HG03571 (cell line): ENCODE measurements around the gene PHOX2A.
"Not testable (repeated sequence)": the region's sequence is repeated elsewhere in the genome, so short reads cannot be mapped to it uniquely, and the experiment has no call there.

Experiments used
- ATAC-seq: cut with Tn5 transposase; IDR thresholded peaks from one replicate; pipeline ENCODE4 v1.9.1; 2021; ENCODE audit not compliant: unreplicated experiment

The PHOX2A gene

DNA sequence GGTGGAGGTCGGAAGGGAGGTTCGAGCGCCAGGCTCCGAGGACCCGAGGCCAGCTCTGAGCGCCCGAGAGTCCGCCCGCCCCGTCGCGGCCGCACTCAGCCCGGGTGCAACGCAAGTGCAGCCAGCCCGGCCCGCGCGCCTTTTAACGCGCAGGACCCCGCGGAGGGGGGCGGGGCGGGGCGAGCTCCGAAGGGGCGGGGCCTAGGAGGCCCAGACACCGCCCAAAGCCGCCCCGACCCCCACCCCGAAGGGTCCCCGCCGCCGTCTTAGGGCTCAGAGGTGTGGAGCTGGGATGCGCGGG lies at the start of gene PHOX2A:
PHOX2A (minus strand) TSS at position 117 of the 301 bp plus-strand sequence. CDS start 172 bp downstream, outside the sequence.
- no peak for ATAC-seq

DNA sequence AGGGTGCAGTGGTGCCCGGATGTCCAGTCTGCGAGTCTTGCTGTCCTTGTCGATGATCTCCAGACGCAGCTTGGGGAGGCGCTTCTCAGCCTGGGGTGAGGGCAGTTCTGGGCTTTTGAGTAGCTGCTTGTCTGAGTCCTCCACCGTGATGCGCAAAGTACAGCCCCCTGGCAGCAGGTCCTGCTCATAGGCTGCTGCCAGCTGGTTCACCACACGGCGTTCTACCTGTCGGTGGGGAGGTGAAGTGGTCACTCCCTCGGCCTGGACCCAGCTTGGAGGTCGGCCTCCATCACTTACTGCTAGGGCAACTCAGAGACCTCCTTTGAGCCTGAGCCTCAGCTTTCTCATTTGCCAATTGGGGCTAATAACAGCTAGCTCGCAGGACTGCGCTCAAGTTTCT lies 49.4 kb upstream of the PHOX2A start:
- no peak for ATAC-seq

DNA sequence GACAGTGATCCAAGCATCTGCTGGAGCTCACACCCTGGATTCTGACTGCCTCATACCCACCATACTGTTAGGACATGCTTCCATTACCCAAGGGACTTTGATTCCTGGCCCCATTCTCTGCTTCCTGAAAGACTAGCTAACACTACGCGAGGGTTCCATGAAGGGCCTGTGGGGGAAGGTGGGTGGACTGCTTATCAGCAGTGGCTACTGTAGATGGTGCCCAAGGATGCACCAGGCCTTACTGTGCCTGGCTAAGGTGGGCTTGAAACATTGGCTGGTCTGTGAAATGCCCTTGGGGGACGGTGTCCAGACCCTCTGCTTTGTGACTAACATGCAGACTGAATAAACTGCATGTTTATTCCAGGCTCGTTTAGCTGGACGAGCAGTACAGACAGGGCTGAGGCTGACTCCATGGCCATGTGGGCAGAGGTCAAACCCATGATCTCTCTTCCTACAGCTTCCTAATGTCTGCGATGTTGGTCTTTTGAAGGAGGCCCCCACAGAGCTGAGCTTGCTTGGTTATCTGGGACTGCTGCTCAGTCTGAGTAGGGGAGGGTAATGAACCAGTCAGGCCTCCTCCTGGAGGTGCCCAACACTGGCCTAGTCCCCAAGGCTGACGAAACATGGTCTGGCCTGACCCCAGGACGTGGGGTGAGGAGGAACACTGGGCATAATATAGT lies 48.3 kb upstream of the PHOX2A start:
- ATAC-seq, result no peak

- not testable (repeated sequence) for ATAC-seq
These were observed 46.8 kb upstream of the PHOX2A start for GRCh38 chr11:72290741-72291140.

GRCh38 chr11:72287293-72287692 lies 43.3 kb upstream of the PHOX2A start:
- no peak for ATAC-seq

DNA sequence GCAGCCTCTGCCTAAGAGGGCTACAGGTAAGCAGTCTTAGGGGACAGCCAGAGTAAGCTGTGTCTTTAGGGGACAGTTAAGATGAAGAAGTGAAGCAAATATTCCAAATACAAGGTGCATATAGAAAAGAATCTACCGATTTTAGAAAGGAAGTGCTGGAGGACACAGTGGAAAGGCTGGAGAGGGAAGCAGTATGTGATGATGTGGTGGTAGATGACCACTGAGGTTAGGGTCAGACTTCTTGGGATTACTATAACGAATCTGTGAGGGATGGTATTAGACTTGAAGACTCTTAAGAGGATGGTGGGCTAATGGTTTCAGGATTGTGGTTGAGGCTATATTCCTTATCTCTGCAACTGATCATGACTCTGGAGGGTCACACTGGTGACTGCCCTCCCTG lies 40.0 kb upstream of the PHOX2A start:
- no peak for ATAC-seq

- no peak for ATAC-seq
These were observed 36.8 kb upstream of the PHOX2A start for GRCh38 chr11:72280726-72281315.

- no peak for ATAC-seq
These were observed 36.1 kb upstream of the PHOX2A start for GRCh38 chr11:72280037-72280436.

GRCh38 chr11:72278905-72279304 lies 34.9 kb upstream of the PHOX2A start:
- ATAC-seq, result no peak

DNA sequence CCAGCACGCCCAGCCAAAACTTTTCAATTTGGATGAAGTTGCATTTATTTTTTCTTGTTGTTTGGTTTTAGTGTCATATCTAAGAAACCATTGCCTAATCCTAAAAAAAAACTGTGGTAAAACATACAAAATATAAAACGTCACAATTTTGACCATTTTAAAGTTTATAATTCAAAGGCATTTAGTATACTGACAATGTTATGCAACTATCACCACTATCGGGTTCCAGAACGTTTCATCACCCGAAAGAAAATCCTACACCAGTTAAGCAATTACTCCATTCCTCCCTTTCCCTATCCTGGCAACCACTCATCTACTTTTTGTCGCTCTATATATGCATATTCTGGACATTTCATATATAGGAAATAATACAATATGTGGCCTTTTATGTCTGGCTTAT lies 30.5 kb upstream of the PHOX2A start:
- ATAC-seq, result no peak

DNA sequence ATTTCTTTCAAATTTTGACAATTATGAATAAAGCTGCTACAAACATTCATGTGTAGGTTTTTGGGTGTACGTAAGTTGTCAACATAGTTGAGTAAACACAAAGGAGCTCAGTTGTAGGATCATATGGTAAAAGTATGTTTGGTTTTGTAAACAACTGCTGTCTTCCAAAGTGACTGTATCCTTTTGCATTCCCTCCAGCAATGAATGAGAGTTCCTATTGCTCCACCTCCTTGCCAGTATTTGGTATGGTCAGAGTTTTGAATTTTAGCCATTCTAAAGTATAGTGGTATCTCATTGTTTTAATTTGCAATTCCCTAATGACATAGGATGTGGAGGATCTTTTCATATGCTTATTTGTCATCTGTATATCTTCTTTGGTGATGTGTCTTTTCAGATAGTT lies 28.0 kb upstream of the PHOX2A start:
- ATAC-seq, result no peak

- no peak for ATAC-seq
These were observed 24.1 kb upstream of the PHOX2A start for GRCh38 chr11:72267956-72268617.

DNA sequence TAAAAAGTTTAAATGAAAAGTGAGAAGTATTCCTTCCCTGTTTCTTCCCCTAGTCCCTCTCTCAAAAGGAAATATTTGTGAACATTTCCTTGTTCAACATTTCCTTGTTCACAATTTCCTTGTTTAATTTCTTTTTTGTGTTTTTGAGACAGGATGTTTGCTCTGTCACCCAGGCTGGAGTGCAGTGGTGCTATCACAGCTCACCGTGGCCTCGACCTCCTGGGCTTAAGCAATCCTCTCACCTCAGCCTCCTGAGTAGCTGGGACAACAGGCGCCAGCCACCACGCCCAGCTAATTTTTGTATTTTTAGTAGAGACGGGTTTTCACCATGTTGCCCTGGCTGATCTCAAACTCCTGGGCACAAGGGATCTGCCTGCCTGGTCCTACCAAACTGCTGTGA lies 23.0 kb upstream of the PHOX2A start:
- ATAC-seq, result not testable (repeated sequence)

GRCh38 chr11:72265951-72266350 lies 22.0 kb upstream of the PHOX2A start:
- no peak for ATAC-seq

GRCh38 chr11:72263361-72263760 lies 19.4 kb upstream of the PHOX2A start:
- no peak for ATAC-seq

DNA sequence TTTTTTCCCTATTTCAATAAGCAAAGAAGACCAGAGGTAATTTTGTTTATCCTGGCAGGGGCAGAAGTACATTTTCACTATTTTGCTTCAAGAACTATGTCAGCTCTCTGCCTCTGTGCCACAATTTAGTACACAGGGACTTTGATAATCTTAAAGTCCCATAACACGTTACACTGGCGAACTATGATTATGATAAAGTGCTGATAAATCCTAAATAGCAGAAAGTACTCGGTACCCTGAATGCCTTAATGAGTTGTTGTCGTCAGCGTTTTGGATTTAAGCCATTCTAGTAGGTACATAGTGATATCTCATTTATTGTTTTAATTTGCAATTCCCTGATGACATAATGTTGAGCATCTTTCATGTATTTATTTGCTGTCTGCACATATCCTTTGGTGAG lies 16.6 kb upstream of the PHOX2A start:
- no peak for ATAC-seq

DNA sequence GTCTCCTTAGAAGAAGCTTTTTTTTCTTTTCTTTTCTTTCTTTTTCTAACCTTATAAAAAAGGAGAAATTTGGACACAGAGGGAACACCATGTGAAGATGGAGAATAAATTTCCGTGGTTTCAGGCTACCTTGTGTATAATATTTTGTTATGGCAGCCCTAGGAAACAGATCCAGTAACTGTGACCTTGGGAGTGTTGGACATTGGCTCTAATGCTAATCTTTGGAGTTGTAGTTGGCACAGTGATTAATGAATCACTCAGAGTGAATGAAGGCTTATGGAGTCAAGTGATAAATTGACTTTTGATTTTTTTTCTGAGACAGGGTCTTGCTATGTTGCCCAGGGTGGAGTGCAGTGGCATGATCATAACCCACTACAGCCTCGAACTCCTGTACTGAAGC lies 15.5 kb upstream of the PHOX2A start:
- ATAC-seq, result no peak

DNA sequence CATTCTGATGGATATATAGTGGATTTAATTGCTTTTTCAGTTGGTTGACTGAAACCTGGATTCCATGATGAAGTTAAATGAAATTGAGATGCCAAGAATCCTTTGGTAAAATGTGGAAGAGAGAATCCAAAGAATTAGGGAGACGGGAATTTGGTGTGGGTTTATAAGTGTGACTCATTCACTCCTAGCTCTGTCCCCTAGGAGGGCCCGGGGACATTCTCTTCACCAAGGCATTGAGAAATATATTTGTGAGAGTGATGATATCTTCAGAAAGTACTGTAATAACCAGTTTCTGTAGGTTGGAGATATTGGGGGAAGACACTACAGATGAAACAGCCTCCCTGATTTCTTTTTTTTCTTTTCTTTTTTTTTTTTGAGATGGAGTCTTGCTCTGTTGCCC lies 13.6 kb upstream of the PHOX2A start:
- ATAC-seq, result no peak

- no peak for ATAC-seq
These were observed 10.5 kb upstream of the PHOX2A start for GRCh38 chr11:72254299-72254993.

DNA sequence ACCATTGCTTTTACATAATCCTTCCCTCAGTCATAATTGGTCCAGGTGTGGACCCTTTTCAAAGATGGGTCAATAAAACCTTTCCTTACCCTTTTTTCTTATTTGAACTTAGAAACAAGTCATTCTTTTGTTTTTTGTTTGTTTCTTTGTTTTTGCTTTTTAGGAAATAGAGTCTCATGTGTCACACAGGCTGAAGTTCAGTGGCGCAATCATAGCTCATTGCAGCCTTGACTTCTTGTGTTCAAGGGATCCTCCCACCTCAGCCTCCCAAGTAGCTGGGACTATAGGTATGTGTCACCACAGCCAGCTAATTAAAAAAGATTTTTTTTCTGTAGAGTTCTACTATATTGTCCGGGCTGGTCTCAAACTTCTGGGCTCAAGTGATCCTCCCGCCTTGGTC lies 9.4 kb upstream of the PHOX2A start:
- no peak for ATAC-seq

DNA sequence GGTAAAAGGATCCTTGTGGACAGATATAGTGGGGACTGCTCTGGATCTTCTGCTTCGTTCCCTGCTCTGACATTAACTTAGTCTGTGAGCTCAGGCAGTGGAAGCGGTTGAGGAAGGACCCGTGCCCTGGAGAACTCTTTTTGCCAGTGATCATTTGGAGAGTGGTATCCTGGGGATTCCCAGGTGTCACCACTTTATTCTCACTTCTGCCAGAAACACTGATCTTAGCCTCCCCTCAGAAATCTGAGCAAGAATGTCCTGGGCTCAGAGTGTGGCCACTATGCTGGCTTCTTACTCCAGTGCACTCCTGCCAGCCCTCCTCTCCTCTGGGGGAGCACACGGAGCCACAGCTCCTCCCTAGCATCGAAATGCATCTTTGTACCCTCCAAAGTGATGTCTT lies 7.6 kb upstream of the PHOX2A start:
- no peak for ATAC-seq
